Iris pigment epithelial cell (primary cell): ENCODE results near the gene CRIP1.

Experiments used
- DNase-seq: peaks from one replicate; pipeline ENCODE4 v3.0.0-alpha.2; 2011; ENCODE audit warnings: low read depth

CRIP1 gene

GRCh38 chr14:105450864-105451720 is 35.6 kb upstream of the CRIP1 start:
- DNase-seq, result no peak

- no peak for DNase-seq
Measured at GRCh38 chr14:105452963-105453362, 33.7 kb upstream of the CRIP1 start.

GRCh38 chr14:105453847-105454246 is 32.8 kb upstream of the CRIP1 start:
- no peak for DNase-seq

- DNase-seq, result no peak
Measured at GRCh38 chr14:105455086-105455640, 31.5 kb upstream of the CRIP1 start.

- DNase-seq, result no peak
Measured at GRCh38 chr14:105455766-105456660, 30.7 kb upstream of the CRIP1 start.

GRCh38 chr14:105456736-105457617 is 29.7 kb upstream of the CRIP1 start:
- no peak for DNase-seq

GRCh38 chr14:105458010-105458409 is 28.7 kb upstream of the CRIP1 start:
- DNase-seq, result no peak

GRCh38 chr14:105458571-105458970 is 28.1 kb upstream of the CRIP1 start:
- no peak for DNase-seq

GRCh38 chr14:105460116-105460515 is 26.6 kb upstream of the CRIP1 start:
- DNase-seq, result no peak

GRCh38 chr14:105460616-105461015 is 26.1 kb upstream of the CRIP1 start:
- no peak for DNase-seq

- no peak for DNase-seq
Measured at GRCh38 chr14:105461903-105462302, 24.8 kb upstream of the CRIP1 start.

- DNase-seq, result no peak
Measured at GRCh38 chr14:105464501-105464900, 22.2 kb upstream of the CRIP1 start.

- DNase-seq, result no peak
Measured at GRCh38 chr14:105465209-105466031, 21.3 kb upstream of the CRIP1 start.

- no peak for DNase-seq
Measured at GRCh38 chr14:105466531-105467248, 20.0 kb upstream of the CRIP1 start.

- no peak for DNase-seq
Measured at GRCh38 chr14:105467249-105467941, 19.3 kb upstream of the CRIP1 start.

GRCh38 chr14:105467942-105468471 is 18.7 kb upstream of the CRIP1 start:
- no peak for DNase-seq

- DNase-seq, result no peak
Measured at GRCh38 chr14:105468621-105469241, 18.0 kb upstream of the CRIP1 start.

GRCh38 chr14:105469456-105470349 is 17.0 kb upstream of the CRIP1 start:
- no peak for DNase-seq
